ENCODE data around the gene BHMT.
"Not testable (repeated sequence)": the region's sequence is repeated elsewhere in the genome, so short reads cannot be mapped to it uniquely, and the experiment has no call there.

BHMT gene

GRCh38 chr5:79111960-79112702, 522 bp downstream of the BHMT start:
- no peak for DNase-seq (ENCODE audit: low spot score)

- DNase-seq (ENCODE audit: low spot score), result no peak
Observed at GRCh38 chr5:79112703-79113058, 1.1 kb downstream of the BHMT start.

GRCh38 chr5:79119486-79119885, 7.9 kb downstream of the BHMT start:
- DNase-seq (ENCODE audit: low spot score), result no peak

- no peak for DNase-seq (ENCODE audit: low spot score)
Observed at GRCh38 chr5:79120221-79120620, 8.6 kb downstream of the BHMT start.

GRCh38 chr5:79122973-79123372, 11.4 kb downstream of the BHMT start:
- DNase-seq (ENCODE audit: low spot score), result no peak

- no peak for DNase-seq (ENCODE audit: low spot score)
Observed at GRCh38 chr5:79124607-79125006, 13.0 kb downstream of the BHMT start.

GRCh38 chr5:79130781-79131180, 19.2 kb downstream of the BHMT start:
- no peak for DNase-seq (ENCODE audit: low spot score)

- peak; percentile 65 for DNase-seq (ENCODE audit: low spot score)
Observed at GRCh38 chr5:79133121-79133656, 21.6 kb downstream of the BHMT start.

GRCh38 chr5:79133657-79134451, 22.2 kb downstream of the BHMT start:
- DNase-seq (ENCODE audit: low spot score), result peak; percentile 81

- no peak for DNase-seq (ENCODE audit: low spot score)
Observed at GRCh38 chr5:79135790-79136553, 24.4 kb downstream of the BHMT start.

- DNase-seq (ENCODE audit: low spot score), result no peak
Observed at GRCh38 chr5:79136618-79137017, 25.0 kb downstream of the BHMT start.

GRCh38 chr5:79140553-79140952, 28.9 kb downstream of the BHMT start:
- no peak for DNase-seq (ENCODE audit: low spot score)

- DNase-seq (ENCODE audit: low spot score), result no peak
Observed at GRCh38 chr5:79143684-79144379, 32.2 kb downstream of the BHMT start.

- no peak for DNase-seq (ENCODE audit: low spot score)
Observed at GRCh38 chr5:79147076-79147475, 35.5 kb downstream of the BHMT start.

GRCh38 chr5:79149433-79149832, 37.8 kb downstream of the BHMT start:
- no peak for DNase-seq (ENCODE audit: low spot score)

- DNase-seq (ENCODE audit: low spot score), result no peak
Observed at GRCh38 chr5:79151942-79152671, 40.5 kb downstream of the BHMT start.

GRCh38 chr5:79157305-79157704, 45.7 kb downstream of the BHMT start:
- DNase-seq (ENCODE audit: low spot score), result no peak

GRCh38 chr5:79161647-79162046, 50.0 kb downstream of the BHMT start:
- DNase-seq (ENCODE audit: low spot score), result not testable (repeated sequence)

GRCh38 chr5:79168031-79168430, 56.4 kb downstream of the BHMT start:
- DNase-seq (ENCODE audit: low spot score), result no peak

GRCh38 chr5:79170661-79171060, 59.1 kb downstream of the BHMT start:
- DNase-seq (ENCODE audit: low spot score), result no peak

- DNase-seq (ENCODE audit: low spot score), result no peak
Observed at GRCh38 chr5:79171635-79172245, 60.1 kb downstream of the BHMT start.

Measured in kidney capillary endothelial cell (primary cell).